ENCODE measurements around the gene PRPS2.
A peak's percentile ranks its signal among the peaks of the same experiment; 100 is the strongest.

PRPS2 gene

DNA sequence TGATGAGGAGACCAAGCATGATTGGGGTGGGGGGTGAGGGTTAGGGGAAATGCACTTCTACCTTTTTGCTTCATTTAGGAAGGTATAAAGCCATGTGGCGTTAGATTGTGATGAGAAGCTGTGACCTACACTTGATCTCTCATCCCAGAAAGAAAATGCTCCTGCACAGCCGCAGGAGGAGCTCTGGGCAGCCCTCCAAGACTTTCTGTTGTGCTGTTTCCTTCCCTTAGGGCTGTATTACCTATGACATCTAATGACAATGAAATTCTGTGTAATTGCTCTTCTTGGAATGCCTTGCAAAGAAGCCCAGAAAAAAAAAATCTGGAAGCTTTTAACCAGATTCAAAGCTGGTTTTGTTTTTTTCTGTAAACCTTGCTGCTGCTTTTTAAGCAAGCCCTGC is 13.4 kb downstream of the PRPS2 start:
- DNase-seq (ENCODE audit: low read depth, low spot score), result no peak
- TF ChIP-seq, protein P1, sequence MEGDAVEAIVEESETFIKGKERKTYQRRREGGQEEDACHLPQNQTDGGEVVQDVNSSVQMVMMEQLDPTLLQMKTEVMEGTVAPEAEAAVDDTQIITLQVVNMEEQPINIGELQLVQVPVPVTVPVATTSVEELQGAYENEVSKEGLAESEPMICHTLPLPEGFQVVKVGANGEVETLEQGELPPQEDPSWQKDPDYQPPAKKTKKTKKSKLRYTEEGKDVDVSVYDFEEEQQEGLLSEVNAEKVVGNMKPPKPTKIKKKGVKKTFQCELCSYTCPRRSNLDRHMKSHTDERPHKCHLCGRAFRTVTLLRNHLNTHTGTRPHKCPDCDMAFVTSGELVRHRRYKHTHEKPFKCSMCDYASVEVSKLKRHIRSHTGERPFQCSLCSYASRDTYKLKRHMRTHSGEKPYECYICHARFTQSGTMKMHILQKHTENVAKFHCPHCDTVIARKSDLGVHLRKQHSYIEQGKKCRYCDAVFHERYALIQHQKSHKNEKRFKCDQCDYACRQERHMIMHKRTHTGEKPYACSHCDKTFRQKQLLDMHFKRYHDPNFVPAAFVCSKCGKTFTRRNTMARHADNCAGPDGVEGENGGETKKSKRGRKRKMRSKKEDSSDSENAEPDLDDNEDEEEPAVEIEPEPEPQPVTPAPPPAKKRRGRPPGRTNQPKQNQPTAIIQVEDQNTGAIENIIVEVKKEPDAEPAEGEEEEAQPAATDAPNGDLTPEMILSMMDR (IDR thresholded peaks at IDR 0.05; ENCODE audit: low read depth, low read length), result no peak
- no peak overlapping the region for H3K4me3 ChIP-seq (ENCODE audit: low read depth, low read length)
- in situ Hi-C loops (cut with HindIII; ENCODE audit: low sequenced_read_pairs), result no loop called here

DNA sequence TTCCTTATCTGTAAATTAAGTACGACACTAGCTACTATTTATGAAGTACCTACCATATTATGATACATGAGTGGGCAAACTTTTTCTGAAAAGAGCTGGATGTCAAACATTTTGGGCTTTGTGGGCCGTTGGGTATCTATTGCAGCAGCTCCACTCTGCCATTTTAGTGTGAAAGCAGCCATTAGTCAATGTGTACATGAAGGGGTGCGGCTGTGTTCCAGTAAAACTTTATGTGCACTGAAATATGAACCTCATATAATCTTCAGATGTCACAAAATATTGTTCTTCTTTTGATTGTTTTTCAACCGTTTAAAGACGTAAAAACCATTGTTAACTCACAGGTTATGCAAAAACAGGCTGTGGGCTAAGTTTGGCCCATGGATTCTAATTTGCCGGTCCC is 14.1 kb downstream of the PRPS2 start:
- H3K4me3 ChIP-seq (ENCODE audit: low read depth, low read length), result no peak overlapping the region
- no peak for DNase-seq (ENCODE audit: low read depth, low spot score)
- in situ Hi-C loops (cut with HindIII; ENCODE audit: low sequenced_read_pairs), result no loop called here
- TF ChIP-seq, protein P1 (IDR thresholded peaks at IDR 0.05; ENCODE audit: low read depth, low read length), result no peak

DNA sequence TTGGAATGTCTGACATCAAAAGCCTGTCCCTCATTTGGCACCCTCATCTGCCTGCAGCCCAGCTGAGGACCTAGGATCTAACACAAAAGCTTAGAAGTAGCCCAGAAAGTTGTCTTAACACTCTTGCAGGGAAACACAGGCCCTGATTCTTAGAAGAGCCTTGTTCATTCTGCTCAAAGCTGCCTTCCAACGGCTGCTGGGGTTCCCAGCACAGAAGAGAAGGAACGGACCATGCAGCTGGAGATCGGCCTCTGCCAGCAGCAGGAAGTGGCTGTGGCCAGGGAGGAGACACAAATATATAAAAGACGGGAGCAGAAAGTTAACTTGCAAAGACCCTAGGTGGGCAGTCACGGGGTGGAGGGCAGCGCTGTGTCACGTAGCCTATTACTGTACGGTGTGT is 20.4 kb downstream of the PRPS2 start:
- in situ Hi-C loops (cut with HindIII; ENCODE audit: low sequenced_read_pairs), result no loop called here

GRCh38 chrX:12814420-12814819 is 23.2 kb downstream of the PRPS2 start:
- DNase-seq (ENCODE audit: low read depth, low spot score), result peak; percentile 41
- in situ Hi-C loops (cut with HindIII; ENCODE audit: low sequenced_read_pairs), result no loop called here
- TF ChIP-seq, protein P1 (IDR thresholded peaks at IDR 0.05; ENCODE audit: low read depth, low read length), result peak; percentile 54
- no peak overlapping the region for H3K4me3 ChIP-seq (ENCODE audit: low read depth, low read length)

More for the DNA sequence above, 20.4 kb downstream of the PRPS2 start:
- H3K4me3 ChIP-seq (ENCODE audit: low read depth, low read length), result no peak overlapping the region
- DNase-seq (ENCODE audit: low read depth, low spot score), result no peak
- TF ChIP-seq, protein P1 (IDR thresholded peaks at IDR 0.05; ENCODE audit: low read depth, low read length), result no peak

- no peak for DNase-seq (ENCODE audit: low read depth, low spot score)
- TF ChIP-seq, protein P1 (IDR thresholded peaks at IDR 0.05; ENCODE audit: low read depth, low read length), result no peak
- H3K4me3 ChIP-seq (ENCODE audit: low read depth, low read length), result no peak overlapping the region
- in situ Hi-C loops (cut with HindIII; ENCODE audit: low sequenced_read_pairs), result no loop called here
Observed at GRCh38 chrX:12817528-12817927, 26.3 kb downstream of the PRPS2 start.

- in situ Hi-C loops (cut with HindIII; ENCODE audit: low sequenced_read_pairs), result no loop called here
- DNase-seq (ENCODE audit: low read depth, low spot score), result no peak
- no peak overlapping the region for H3K4me3 ChIP-seq (ENCODE audit: low read depth, low read length)
- TF ChIP-seq, protein P1 (IDR thresholded peaks at IDR 0.05; ENCODE audit: low read depth, low read length), result no peak
Observed at GRCh38 chrX:12819222-12819621, 28.0 kb downstream of the PRPS2 start.

DNA sequence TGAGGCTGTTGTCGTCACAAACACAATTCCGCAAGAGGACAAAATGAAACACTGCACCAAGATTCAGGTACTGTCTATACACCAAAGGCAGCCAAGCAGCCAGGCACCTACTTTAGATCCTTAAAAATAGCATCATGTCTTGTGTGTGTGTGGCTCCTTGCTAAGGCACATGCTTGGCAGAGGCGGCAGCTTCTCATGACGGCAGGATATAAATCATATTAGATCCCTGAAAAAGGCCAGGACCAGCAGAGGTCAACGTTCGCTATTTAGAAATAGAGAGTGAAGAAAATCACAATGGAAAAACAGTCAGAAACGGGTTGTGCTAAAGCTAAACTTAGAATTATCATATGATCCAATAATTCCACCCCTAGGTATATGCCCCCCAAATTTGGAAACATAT is 29.5 kb downstream of the PRPS2 start:
- no peak overlapping the region for H3K4me3 ChIP-seq (ENCODE audit: low read depth, low read length)
- TF ChIP-seq, protein P1 (IDR thresholded peaks at IDR 0.05; ENCODE audit: low read depth, low read length), result no peak
- no peak for DNase-seq (ENCODE audit: low read depth, low spot score)
- in situ Hi-C loops (cut with HindIII; ENCODE audit: low sequenced_read_pairs), result no loop called here

Data from astrocyte of the spinal cord (primary cell).